Neural cell (in vitro differentiated cells): ENCODE data around the gene PC. TPM values are rescaled to one million over a fixed set of nuclear protein-coding genes. Genes with fewer than 3 reads are reported as not detected.
A peak's percentile ranks its signal among the peaks of the same experiment; 100 is the strongest.

ENCODE experiments used
- H2AFZ ChIP-seq: fragments of 200-600, 300-800 bp; sonication (generic), shearing (Covaris generic); 2 replicates; pipeline ENCODE4 v1.6.0; 2014; ENCODE audit warnings: low read depth, mild to moderate bottlenecking, antibody characterized with exemption, low read length, moderate library complexity
- H3F3A ChIP-seq: fragments of 200-600 bp; shearing (Covaris generic); 2 replicates; pipeline ENCODE4 v1.6.1; 2016; ENCODE audit warnings: mild to moderate bottlenecking, moderate library complexity, mixed read lengths, antibody characterized with exemption, low read length; ENCODE audit not compliant: insufficient read depth, poor library complexity, severe bottlenecking
- H3K27ac ChIP-seq: fragments of 200-600, 300-800 bp; sonication (generic), shearing (Covaris generic); 2 replicates; pipeline ENCODE4 v1.5.1; 2014; ENCODE audit warnings: mild to moderate bottlenecking, low read length, moderate library complexity
- H3K27me3 ChIP-seq: fragments of 300-800, 200-600 bp; sonication (generic), shearing (Covaris generic); 2 replicates; pipeline ENCODE4 v1.6.0; 2014; ENCODE audit warnings: mild to moderate bottlenecking, low read depth, low read length, moderate library complexity; ENCODE audit not compliant: insufficient read depth
- H3K36me3 ChIP-seq: fragments of 300-800, 200-600 bp; sonication (generic), shearing (Covaris generic); 2 replicates; pipeline ENCODE4 v1.5.1; 2014; ENCODE audit warnings: mild to moderate bottlenecking, antibody characterized with exemption, low read length, moderate library complexity; ENCODE audit not compliant: insufficient read depth
- H3K4me2 ChIP-seq: fragments of 300-800, 200-600 bp; sonication (generic), shearing (Covaris generic); 2 replicates; pipeline ENCODE4 v1.6.0; 2014; ENCODE audit warnings: mild to moderate bottlenecking, low read length
- H3K4me3 ChIP-seq: fragments of 300-800, 200-600 bp; sonication (generic), shearing (Covaris generic); 2 replicates; pipeline ENCODE4 v1.5.1; 2014; ENCODE audit warnings: mild to moderate bottlenecking, low read length, moderate library complexity
- H3K79me2 ChIP-seq: fragments of 200-600 bp; shearing (Covaris generic); replicated peaks from 2 replicates; pipeline ENCODE4 v1.6.0; 2014; ENCODE audit warnings: mild to moderate bottlenecking, low read length, moderate library complexity; ENCODE audit not compliant: insufficient read depth
- H3K9ac ChIP-seq: fragments of 300-800, 200-600 bp; sonication (generic), shearing (Covaris generic); 2 replicates; pipeline ENCODE4 v1.6.1; 2016; ENCODE audit warnings: mild to moderate bottlenecking, low read length, mixed read lengths
- H3K9me2 ChIP-seq: fragments of 200-600 bp; shearing (Covaris generic); 2 replicates; pipeline ENCODE4 v1.6.1; 2016; ENCODE audit warnings: mild to moderate bottlenecking, low read length, mixed read lengths; ENCODE audit not compliant: insufficient read depth
- H3K9me3 ChIP-seq: fragments of 200-600, 300-800 bp; sonication (generic), shearing (Covaris generic); 2 replicates; pipeline ENCODE4 v1.6.1; 2016; ENCODE audit warnings: mild to moderate bottlenecking, mixed run types, low read length, moderate library complexity, mixed read lengths
- H4K20me1 ChIP-seq: fragments of 200-600 bp; shearing (Covaris generic); 2 replicates; pipeline ENCODE4 v1.6.1; 2016; ENCODE audit warnings: mild to moderate bottlenecking, mixed run types; ENCODE audit not compliant: insufficient read depth
- EP300 ChIP-seq: fragments of 450-650 bp; conservative IDR thresholded peaks from 2 replicates; pipeline ENCODE4 v1.6.1; 2014; ENCODE audit warnings: antibody characterized with exemption, mild to moderate bottlenecking, moderate library complexity; ENCODE audit not compliant: poor library complexity, severe bottlenecking
- EZH2 ChIP-seq: fragments of 200-600, 300-800 bp; shearing (Covaris generic), sonication (generic); IDR thresholded peaks from 2 replicates; pipeline ENCODE4 v1.6.1; 2014; ENCODE audit warnings: antibody characterized with exemption, low read length, borderline replicate concordance, mild to moderate bottlenecking; ENCODE audit not compliant: insufficient read depth, poor library complexity, severe bottlenecking
- MXI1 ChIP-seq: fragments of 450-650 bp; conservative IDR thresholded peaks from 2 replicates; pipeline ENCODE4 v1.6.1; 2014; ENCODE audit warnings: antibody characterized with exemption, mild to moderate bottlenecking; ENCODE audit not compliant: poor library complexity, severe bottlenecking
- POLR2AphosphoS5 ChIP-seq: IDR thresholded peaks from 2 replicates; pipeline ENCODE4 v1.6.1; 2012
- RAD21 ChIP-seq: fragments of 450-650 bp; conservative IDR thresholded peaks from 2 replicates; pipeline ENCODE4 v1.6.1; 2014; ENCODE audit warnings: antibody characterized with exemption, mild to moderate bottlenecking, moderate library complexity
- SMC3 ChIP-seq: fragments of 450-650 bp; conservative IDR thresholded peaks from 2 replicates; pipeline ENCODE4 v1.6.1; 2014; ENCODE audit warnings: antibody characterized with exemption, mild to moderate bottlenecking, moderate library complexity; ENCODE audit not compliant: poor library complexity
- TAF1 ChIP-seq: IDR thresholded peaks from 2 replicates; pipeline ENCODE4 v1.6.1; 2012; ENCODE audit warnings: low read depth
- polyA plus RNA-seq: library from polyadenylated mRNA; depleted of rRNA; stranded (reverse); fragments of >200 nt; gene quantifications from 2 replicates; pipeline ENCODE4 v1.2.3, GENCODE V29; 2014
- TF ChIP-seq, protein P1 (sequence below): fragments of 450-650 bp; IDR thresholded peaks from 2 replicates; pipeline ENCODE4 v1.5.1; 2014; ENCODE audit warnings: antibody characterized with exemption, mild to moderate bottlenecking, moderate library complexity; ENCODE audit not compliant: poor library complexity, severe bottlenecking
- TF ChIP-seq, protein P2 (sequence below): IDR thresholded peaks from 2 replicates; pipeline ENCODE4 v1.6.1; 2012; ENCODE audit warnings: borderline replicate concordance

PC gene
- polyA plus RNA-seq, 1 donor from 2014 or later, result 8.9 TPM

- H3F3A ChIP-seq, result no peaks in the 10 kb centered on the region
- no peak overlapping the region for H3K4me3 ChIP-seq
- no peak overlapping the region for H3K9ac ChIP-seq
- no peak overlapping the region for H2AFZ ChIP-seq
- H3K4me2 ChIP-seq, result no peak overlapping the region
- no peaks in the 10 kb centered on the region for H3K9me2 ChIP-seq
- no peaks in the 10 kb centered on the region for H3K79me2 ChIP-seq
- TF ChIP-seq RAD21 (no peak), EZH2 (no peak), SMC3 (no peak), POLR2AphosphoS5 (no peak), EP300 (no peak), MXI1 (no peak), TAF1 (no peak)
- TF ChIP-seq, protein P1, sequence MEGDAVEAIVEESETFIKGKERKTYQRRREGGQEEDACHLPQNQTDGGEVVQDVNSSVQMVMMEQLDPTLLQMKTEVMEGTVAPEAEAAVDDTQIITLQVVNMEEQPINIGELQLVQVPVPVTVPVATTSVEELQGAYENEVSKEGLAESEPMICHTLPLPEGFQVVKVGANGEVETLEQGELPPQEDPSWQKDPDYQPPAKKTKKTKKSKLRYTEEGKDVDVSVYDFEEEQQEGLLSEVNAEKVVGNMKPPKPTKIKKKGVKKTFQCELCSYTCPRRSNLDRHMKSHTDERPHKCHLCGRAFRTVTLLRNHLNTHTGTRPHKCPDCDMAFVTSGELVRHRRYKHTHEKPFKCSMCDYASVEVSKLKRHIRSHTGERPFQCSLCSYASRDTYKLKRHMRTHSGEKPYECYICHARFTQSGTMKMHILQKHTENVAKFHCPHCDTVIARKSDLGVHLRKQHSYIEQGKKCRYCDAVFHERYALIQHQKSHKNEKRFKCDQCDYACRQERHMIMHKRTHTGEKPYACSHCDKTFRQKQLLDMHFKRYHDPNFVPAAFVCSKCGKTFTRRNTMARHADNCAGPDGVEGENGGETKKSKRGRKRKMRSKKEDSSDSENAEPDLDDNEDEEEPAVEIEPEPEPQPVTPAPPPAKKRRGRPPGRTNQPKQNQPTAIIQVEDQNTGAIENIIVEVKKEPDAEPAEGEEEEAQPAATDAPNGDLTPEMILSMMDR, result no peak
- TF ChIP-seq, protein P2, sequence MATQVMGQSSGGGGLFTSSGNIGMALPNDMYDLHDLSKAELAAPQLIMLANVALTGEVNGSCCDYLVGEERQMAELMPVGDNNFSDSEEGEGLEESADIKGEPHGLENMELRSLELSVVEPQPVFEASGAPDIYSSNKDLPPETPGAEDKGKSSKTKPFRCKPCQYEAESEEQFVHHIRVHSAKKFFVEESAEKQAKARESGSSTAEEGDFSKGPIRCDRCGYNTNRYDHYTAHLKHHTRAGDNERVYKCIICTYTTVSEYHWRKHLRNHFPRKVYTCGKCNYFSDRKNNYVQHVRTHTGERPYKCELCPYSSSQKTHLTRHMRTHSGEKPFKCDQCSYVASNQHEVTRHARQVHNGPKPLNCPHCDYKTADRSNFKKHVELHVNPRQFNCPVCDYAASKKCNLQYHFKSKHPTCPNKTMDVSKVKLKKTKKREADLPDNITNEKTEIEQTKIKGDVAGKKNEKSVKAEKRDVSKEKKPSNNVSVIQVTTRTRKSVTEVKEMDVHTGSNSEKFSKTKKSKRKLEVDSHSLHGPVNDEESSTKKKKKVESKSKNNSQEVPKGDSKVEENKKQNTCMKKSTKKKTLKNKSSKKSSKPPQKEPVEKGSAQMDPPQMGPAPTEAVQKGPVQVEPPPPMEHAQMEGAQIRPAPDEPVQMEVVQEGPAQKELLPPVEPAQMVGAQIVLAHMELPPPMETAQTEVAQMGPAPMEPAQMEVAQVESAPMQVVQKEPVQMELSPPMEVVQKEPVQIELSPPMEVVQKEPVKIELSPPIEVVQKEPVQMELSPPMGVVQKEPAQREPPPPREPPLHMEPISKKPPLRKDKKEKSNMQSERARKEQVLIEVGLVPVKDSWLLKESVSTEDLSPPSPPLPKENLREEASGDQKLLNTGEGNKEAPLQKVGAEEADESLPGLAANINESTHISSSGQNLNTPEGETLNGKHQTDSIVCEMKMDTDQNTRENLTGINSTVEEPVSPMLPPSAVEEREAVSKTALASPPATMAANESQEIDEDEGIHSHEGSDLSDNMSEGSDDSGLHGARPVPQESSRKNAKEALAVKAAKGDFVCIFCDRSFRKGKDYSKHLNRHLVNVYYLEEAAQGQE, result no peak
- no peaks in the 10 kb centered on the region for H3K9me3 ChIP-seq
- no peak overlapping the region for H3K27ac ChIP-seq
- no peaks in the 10 kb centered on the region for H4K20me1 ChIP-seq
- H3K27me3 ChIP-seq, result no peaks in the 10 kb centered on the region
- no peaks in the 10 kb centered on the region for H3K36me3 ChIP-seq
Measured at GRCh38 chr11:66884443-66884842, 73.7 kb downstream of the PC start.

- Histone ChIP-seq H4K20me1 (no peaks in the 10 kb centered on the region), H3K27ac (no peak overlapping the region), H2AFZ (no peak overlapping the region), H3K4me2 (no peak overlapping the region), H3K4me3 (no peak overlapping the region), H3K9ac (no peak overlapping the region), H3F3A (no peaks in the 10 kb centered on the region), H3K9me3 (no peaks in the 10 kb centered on the region), H3K9me2 (no peaks in the 10 kb centered on the region), H3K36me3 (no peaks in the 10 kb centered on the region), H3K27me3 (no peaks in the 10 kb centered on the region), H3K79me2 (no peaks in the 10 kb centered on the region)
- TF ChIP-seq SMC3 (peak; percentile 34), TAF1 (no peak), RAD21 (peak; percentile 42), MXI1 (peak; percentile 21)
- TF ChIP-seq, protein P1, result peak; percentile 63
Measured at GRCh38 chr11:66883016-66883965, 74.9 kb downstream of the PC start.
